Testis (tissue), 2 donors: Measurements from ENCODE around the gene LRRC1.

ENCODE experiments used
- POLR2A ChIP-seq: fragments of 450-650 bp; IDR thresholded peaks from one replicate; pipeline ENCODE4 v1.6.1; 2017; ENCODE audit warnings: antibody characterized with exemption, mild to moderate bottlenecking, moderate library complexity
- TF ChIP-seq, protein P1 (sequence below), 3 experiments: fragments of 450-650 bp in 2 of 3; fragments of 200-600 bp in 1 of 3; sonication (generic) in 1 of 3; IDR thresholded peaks; one replicate each; pipeline ENCODE4 v1.5.1; 2016 to 2019; ENCODE audit warnings: antibody characterized with exemption in 3 of 3, mild to moderate bottlenecking in 2 of 3, moderate library complexity in 1 of 3

DNA sequence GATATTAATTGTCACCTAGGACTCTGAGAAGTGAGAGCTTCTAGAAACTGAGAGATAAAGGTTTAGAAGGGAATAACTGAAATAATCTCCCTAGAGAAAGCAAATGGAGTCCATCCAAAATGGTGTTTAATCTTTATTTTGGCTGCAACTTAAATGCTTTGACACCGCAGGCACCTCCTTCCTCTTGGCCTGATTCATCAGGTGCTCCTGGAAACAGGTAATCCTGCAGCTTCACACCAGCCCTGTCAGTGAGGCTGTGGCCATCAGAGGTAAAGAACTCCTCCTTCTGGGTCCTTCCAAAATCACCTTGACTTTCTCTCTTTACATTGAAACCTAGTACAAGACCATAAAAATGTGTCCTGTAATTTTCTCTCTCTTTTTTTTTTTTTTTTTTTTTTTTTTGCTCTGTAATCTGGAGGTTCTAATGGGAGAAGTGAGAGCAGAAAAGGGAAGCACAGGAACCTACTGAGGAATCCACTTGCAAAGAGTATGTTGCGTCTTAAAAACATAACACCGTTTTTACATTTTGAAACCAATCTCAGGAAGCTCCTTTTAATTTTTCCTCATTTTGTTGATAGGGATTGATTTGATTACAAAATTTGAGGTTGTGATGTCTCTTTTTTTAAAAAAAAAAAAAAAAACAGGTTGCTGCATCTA, 124.2 kb downstream of the LRRC1 start:
- TF ChIP-seq, protein P1, sequence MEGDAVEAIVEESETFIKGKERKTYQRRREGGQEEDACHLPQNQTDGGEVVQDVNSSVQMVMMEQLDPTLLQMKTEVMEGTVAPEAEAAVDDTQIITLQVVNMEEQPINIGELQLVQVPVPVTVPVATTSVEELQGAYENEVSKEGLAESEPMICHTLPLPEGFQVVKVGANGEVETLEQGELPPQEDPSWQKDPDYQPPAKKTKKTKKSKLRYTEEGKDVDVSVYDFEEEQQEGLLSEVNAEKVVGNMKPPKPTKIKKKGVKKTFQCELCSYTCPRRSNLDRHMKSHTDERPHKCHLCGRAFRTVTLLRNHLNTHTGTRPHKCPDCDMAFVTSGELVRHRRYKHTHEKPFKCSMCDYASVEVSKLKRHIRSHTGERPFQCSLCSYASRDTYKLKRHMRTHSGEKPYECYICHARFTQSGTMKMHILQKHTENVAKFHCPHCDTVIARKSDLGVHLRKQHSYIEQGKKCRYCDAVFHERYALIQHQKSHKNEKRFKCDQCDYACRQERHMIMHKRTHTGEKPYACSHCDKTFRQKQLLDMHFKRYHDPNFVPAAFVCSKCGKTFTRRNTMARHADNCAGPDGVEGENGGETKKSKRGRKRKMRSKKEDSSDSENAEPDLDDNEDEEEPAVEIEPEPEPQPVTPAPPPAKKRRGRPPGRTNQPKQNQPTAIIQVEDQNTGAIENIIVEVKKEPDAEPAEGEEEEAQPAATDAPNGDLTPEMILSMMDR (IDR thresholded peaks at IDR 0.05), result no peak
- no peak for TF ChIP-seq POLR2A
